Esophagus squamous epithelium (tissue), 4 donors: ENCODE results near the gene PHACTR2.

Experiments used
- CTCF ChIP-seq, 6 experiments: fragments of 450-650 bp in 4 of 6; fragments of 200-600 bp in 2 of 6; sonication (generic) in 2 of 6; IDR thresholded peaks; one replicate each; pipeline ENCODE4 v1.5.1; 2016 to 2019; ENCODE audit warnings: antibody characterized with exemption in 6 of 6, mild to moderate bottlenecking in 4 of 6, moderate library complexity in 4 of 6
- POLR2A ChIP-seq, 4 donors: fragments of 450-650 bp; IDR thresholded peaks; one replicate each; pipeline ENCODE4 v1.6.1; 2017; ENCODE audit warnings: antibody characterized with exemption in 4 of 4, mild to moderate bottlenecking in 4 of 4, moderate library complexity in 3 of 4

- no peak for TF ChIP-seq POLR2A (IDR thresholded peaks at IDR 0.05)
- TF ChIP-seq CTCF (IDR thresholded peaks at IDR 0.05): no peak
Observed at GRCh38 chr6:143742955-143743255, 65.1 kb downstream of the PHACTR2 start.
